Measurements from ENCODE around the gene VWA8.

DNA sequence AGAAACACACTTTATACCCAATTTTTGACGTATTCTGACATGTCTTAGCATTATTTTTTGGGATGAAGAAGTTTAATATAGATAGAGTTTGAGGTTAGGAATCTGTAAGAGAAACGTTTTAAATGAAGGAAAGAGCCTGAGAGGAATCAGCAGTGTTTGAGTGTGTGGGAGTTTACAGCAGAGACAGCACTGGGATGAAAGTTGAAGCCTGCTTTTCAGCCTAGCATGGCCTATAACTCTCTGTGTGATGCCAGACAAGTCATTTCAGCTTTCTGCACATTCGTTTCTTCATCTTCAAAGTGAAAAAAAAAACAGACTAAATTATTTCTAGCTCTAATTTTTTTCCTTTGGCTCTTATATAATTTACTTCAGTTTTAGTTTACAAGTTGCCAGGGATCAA is 326.5 kb downstream of the VWA8 start:
- TF ChIP-seq, protein P1, sequence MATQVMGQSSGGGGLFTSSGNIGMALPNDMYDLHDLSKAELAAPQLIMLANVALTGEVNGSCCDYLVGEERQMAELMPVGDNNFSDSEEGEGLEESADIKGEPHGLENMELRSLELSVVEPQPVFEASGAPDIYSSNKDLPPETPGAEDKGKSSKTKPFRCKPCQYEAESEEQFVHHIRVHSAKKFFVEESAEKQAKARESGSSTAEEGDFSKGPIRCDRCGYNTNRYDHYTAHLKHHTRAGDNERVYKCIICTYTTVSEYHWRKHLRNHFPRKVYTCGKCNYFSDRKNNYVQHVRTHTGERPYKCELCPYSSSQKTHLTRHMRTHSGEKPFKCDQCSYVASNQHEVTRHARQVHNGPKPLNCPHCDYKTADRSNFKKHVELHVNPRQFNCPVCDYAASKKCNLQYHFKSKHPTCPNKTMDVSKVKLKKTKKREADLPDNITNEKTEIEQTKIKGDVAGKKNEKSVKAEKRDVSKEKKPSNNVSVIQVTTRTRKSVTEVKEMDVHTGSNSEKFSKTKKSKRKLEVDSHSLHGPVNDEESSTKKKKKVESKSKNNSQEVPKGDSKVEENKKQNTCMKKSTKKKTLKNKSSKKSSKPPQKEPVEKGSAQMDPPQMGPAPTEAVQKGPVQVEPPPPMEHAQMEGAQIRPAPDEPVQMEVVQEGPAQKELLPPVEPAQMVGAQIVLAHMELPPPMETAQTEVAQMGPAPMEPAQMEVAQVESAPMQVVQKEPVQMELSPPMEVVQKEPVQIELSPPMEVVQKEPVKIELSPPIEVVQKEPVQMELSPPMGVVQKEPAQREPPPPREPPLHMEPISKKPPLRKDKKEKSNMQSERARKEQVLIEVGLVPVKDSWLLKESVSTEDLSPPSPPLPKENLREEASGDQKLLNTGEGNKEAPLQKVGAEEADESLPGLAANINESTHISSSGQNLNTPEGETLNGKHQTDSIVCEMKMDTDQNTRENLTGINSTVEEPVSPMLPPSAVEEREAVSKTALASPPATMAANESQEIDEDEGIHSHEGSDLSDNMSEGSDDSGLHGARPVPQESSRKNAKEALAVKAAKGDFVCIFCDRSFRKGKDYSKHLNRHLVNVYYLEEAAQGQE (IDR thresholded peaks at IDR 0.05; ENCODE audit: insufficient read depth in 1 of 2, low read depth in 2 of 2, low read length in 2 of 2) = no peak
- TF ChIP-seq POLR2AphosphoS5 (IDR thresholded peaks at IDR 0.05; ENCODE audit: low read depth, low read length) (no peak), TAF1 (IDR thresholded peaks at IDR 0.05; ENCODE audit: borderline replicate concordance, insufficient read depth, low read length) (no peak)
